SKM-1 (cell line): ENCODE results near the gene CHM.
"Not testable (repeated sequence)": the region's sequence is repeated elsewhere in the genome, so short reads cannot be mapped to it uniquely, and the experiment has no call there.

ENCODE experiments used
- DNase-seq: peaks from one replicate; lab custom pipeline; 2025; ENCODE audit not compliant: unreplicated experiment; lab: John Stamatoyannopoulos, UW

The CHM gene

DNA sequence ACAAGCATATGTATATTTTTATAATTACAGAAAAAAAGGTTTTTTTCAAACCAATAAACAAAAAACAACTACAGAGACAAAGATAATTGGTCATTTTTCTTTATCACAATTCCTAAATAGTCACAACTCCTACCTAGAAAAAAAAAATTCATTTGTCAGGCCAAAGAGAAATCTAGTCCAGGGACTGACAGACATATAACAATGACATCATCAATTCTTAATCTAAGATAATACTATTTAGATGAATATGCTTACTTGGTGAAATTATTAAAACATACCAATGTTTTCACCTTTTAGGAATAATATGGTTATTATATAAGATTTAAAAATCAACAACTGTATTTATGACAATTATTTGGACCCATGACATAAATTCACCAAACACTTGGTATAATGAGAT lies 48.4 kb downstream of the CHM start:
- no peak for DNase-seq

DNA sequence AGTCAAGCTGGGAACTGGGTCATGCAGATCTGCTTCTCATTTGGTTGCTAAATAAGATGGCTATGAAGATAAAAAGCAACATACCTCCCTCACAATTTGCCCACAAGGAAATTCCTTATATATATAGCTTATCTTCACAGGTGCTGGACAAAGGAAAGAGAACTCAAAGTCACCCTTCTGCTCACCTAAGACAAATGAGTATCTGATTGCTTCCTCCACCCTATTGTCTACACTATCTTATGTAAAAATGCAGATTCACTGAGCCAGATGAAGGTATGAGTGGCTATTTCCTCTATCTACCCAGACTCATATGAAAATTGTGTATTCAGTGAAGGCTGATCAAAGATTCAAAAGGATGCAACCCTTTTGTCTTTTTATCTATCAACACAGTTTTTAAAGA lies 50.8 kb downstream of the CHM start:
- no peak for DNase-seq

DNA sequence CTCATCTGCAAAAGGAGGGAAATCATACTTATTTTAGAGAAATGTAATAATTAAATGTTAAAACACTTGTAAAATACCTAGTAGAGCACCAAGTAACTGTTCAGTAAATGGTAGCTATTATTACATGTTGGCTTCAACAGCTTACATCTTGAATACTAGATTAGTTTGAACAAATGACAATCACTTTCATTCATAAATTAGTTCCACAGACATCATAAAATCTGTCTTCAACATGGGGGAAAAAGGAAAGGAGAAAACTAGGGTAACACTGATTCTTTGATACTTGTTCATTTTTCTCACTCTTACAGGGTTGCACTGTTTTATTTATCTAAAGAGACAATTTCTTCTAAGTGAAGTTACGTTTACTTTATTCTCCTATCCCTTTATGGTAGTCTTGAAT lies 51.7 kb downstream of the CHM start:
- no peak for DNase-seq

DNA sequence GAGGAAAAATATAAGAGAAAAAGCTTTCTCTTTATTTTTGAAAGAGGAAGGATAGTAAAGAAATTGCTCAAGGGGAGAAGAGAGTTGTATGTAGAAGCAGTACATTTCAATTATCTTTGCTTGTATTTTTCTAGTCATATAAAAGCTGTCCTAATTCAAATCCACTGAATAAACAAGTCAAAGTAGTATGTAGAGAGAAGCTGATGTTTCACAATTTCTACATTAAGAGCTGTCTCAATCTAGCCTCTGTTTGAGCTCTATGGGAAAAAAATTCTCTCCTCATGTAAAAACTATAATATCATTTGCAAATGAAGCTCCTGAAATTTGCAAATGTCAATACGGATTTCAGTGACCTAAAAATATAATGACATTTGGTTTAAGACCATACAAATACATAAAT lies 52.6 kb downstream of the CHM start:
- DNase-seq: no peak

DNA sequence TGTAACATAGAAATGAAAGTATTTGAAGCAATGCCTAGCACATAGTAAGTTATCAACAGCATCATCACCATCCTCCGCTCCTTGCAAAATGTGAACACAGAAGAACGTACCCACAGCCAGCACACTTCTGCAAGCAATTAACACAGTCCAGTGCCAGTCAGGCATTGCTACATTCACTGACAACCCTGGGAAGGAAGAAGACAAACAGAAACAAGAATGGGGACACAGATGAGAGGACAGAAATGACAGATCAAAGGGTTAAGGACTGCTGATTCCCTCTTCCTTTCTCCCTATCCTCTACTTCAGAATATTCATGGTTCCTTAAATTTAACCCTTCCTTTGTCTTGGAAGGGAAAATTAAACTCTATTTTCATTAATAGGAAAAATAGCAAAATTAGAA lies 53.1 kb downstream of the CHM start:
- no peak for DNase-seq

DNA sequence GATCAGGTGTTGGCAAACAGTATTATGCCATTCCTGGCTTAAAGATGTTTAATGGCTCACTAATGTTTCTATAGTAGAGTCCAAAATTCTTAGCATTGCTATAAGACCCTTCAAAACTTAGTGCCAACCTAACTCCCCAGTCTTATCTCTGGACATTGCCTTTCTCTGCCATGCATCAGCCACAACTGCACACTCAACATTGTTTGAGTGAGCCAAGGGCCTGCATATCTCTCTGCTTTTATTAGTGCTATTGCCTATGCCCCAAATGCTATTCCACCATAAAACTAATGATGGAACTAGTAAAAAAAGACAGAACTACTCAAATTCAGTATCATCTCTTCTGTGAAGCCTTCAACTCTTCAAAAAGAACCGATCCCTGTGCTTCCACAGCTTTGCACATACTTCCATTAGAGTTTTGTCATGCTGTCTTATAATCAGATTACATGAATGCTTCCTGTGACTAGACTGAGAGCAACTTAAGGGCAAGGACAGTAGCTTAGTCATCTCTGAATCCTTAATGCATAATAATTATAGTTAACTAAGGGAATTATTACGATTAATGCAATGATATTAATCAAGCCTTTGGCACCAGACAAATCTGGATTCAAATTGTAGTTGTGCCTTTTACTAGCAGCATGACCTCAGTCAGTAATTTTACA lies 53.7 kb downstream of the CHM start:
- no peak for DNase-seq

DNA sequence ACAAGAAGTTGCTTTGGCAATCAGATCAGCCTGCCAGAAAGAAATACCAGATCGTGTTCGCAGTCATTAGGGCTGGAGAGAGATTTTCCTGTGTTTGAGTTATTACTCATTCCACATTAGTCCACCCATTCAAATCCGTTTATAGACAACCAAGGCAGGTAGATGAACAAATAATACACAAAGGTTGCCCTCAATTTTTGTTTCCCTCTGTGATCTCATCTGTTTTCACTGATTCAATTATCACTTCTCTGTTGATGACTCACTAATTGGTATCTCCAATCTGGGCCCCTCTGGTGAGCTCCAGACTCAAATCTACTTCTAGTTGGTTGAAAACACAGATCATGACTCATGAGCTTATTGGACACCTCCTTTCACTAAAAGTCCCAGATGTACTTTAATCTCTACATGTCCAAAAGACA lies 54.5 kb downstream of the CHM start:
- no peak for DNase-seq

DNA sequence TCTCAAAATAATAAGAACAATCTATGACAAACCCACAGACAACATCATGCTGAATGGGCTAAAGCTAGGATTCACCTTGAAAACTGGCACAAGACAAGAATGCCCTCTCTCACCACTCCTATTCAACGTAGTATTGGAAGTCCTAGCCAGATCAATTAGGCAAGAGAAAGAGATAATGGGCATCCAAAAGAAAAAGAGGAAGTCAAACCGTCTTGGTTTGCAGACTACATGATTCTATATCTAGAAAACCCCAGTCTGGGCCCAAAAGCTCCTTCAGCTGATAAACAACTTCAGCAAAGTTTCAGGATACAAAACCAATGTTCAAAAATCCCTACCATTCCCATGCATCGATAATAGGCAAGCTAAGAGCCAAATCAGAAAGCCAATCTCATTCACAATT lies 59.0 kb downstream of the CHM start:
- no peak for DNase-seq

DNA sequence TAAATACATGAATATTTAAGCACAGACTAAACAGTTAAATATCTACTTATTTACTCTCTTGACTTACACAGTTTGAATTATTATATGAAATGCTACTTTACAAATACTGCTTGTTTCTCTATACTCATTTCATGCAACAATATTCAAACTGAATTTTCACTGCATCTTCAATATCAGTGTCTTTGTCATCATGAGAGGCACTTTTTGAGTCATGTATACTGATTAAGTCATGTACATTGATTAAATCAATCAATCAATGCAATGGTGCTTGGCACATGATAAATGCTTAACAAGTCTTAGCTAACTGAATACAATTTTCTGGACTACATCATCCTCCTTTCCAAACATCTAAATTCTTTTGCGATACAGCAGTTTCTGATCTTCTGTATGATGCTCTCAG lies 67.1 kb downstream of the CHM start:
- DNase-seq: no peak

DNA sequence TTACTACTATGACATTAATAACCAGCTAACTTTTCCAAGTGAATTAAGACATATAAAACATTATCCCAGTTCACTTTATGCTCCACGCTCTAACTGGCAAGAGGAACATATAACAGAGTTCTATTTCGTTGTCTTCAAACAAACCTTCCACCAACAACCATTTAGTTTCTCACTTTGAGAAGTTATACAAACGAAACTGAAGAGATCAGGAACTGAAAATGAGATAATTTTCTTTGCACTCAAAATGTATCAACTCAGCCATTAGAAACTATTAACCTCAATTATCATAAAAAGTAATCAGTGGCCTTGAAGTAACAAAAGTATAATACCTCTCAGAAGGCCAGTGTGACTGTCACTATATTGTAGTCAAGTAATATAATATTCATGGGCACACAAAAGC lies 70.1 kb downstream of the CHM start:
- DNase-seq: no peak

DNA sequence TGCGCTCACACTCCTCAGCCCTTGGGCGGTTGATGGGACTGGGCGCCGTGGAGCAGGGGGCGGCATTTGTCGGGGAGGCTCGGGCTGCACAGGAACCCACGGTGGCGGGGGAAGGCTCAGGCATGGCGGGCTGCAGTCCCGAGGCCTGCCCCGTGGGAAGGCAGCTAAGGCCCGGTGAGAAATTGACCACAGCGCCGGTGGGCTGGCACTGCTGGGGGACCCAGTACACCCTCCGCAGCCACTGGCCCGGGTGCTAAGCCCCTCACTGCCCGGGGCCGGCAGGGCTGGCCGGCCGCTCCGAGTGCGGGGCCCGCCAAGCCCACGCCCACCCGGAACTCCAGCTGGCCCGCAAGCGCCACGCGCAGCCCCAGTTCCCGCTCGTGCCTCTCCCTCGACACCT lies 75.0 kb downstream of the CHM start:
- not testable (repeated sequence) for DNase-seq

DNA sequence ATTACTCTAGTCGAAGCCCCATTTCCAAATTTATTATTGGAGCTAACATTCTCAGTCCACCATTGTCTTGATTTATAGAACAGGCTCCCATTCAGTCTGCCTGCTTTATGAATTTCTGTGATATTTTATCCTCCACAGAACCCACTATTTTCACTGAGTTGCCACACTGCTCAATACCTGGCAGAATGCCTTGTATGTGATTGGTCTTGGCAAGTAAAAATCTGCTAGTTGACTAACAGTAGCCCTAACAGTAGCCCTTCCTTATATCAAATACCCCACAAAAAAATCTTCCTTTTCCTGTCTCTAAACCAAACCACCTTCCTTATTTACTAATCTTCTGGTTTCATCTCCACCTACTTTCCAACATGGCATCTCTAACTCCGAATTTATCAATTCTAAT lies 82.6 kb downstream of the CHM start:
- DNase-seq: no peak

DNA sequence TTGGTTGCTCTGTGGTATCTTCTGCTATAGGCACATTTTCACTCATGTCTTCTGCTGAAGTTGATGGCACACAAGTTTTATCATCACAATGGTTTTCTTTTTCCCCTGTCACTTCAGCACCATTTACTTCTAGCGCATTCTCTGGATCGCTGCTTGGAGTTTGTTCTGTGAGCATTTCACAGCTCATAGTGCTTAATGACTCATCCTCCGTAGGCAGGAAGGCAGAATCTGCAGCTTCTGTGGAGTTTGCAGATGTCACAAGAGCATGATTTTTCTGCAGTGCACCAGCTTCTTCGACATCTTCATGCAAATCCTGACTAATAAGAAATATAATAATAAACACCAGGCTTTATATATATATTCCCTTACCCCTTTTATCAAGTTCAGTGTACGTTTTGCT lies 83.6 kb downstream of the CHM start:
- no peak for DNase-seq

DNA sequence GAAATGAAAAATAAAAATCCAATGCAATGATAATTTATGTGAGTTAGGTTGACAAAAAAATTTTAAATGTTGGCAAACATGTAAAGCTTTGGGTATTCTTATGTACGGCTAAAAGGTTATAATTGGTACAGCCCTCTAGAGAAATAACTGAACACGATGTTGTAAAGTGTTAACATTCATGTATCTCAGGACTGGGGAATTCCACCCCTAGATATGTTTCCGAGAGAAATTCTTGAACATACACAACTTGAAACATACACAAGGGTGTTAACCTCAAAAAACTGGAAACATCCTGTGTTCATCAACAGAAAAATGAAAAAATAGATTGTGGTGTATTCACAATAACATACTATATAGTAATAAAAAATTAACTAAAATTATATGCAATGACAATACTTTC lies 91.8 kb downstream of the CHM start:
- no peak for DNase-seq

DNA sequence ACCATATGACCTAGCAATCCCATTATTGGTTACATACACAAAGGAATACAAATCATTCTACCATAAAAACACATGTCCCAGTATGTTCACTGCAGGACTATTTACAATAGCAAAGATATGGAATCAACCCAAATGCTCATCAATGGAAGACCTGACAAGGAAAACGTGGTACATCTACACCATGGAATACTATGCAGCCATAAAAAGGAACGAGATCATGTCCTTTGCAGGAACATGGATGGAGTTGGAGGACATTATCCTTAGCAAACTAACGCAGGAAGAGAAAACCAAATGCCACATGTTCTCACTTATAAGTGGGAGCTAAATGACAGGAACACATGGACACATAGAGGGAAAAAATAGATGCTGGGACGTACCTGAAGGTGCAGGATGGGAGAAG lies 102.6 kb downstream of the CHM start:
- DNase-seq: not testable (repeated sequence)

DNA sequence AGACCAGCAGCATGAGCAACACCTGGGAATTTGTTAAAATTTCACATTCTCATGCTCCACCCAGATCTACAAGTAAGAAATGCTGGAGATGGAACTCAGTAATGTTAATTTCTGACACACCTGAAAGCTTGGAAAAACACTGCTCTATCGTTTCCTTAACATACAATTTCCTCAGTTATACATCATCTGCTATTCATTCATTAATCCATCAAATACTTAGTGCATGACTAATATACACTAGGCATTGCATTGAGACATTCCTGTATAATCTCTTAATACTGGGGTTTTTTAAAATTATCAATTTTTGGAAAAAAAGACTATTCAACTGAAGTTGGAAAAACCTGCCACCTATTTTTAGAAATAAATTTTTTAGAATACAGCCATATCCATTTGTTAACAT lies 106.1 kb downstream of the CHM start:
- DNase-seq: no peak

DNA sequence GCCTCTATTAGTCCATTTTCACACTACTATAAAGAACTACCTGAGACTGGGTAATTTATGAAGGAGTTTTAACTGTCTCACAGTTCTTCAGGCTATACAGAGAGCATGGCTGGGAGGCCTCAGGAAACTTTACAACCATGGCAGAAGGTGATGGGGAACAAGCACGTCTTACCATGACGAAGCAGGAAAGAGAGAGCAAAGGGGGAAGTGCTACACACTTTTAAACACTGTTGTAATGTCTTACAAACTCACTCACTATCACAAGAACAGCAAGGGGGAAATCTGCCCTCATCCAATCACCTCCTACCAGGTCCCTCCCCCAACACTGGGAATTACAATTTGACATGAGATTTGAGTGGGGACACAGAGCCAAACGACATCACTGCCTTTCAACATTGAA lies 107.4 kb downstream of the CHM start:
- DNase-seq: not testable (repeated sequence)

DNA sequence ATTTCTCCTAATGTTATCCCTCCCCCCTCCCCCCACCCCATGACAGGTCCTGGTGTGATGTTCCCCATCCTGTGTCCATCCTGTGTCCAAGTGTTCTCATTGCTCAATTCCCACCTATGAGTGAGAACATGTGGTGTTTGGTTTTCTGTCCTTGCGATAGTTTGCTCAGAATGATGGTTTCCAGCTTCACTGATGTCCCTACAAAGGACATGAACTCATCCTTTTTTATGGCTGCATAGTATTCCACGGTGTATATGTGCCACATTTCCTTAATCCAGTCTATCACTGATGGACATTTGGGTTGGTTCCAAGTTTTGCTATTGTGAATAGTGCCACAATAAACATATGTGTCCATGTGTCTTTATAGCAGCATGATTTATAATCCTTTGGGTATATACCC lies 113.0 kb downstream of the CHM start:
- not testable (repeated sequence) for DNase-seq

DNA sequence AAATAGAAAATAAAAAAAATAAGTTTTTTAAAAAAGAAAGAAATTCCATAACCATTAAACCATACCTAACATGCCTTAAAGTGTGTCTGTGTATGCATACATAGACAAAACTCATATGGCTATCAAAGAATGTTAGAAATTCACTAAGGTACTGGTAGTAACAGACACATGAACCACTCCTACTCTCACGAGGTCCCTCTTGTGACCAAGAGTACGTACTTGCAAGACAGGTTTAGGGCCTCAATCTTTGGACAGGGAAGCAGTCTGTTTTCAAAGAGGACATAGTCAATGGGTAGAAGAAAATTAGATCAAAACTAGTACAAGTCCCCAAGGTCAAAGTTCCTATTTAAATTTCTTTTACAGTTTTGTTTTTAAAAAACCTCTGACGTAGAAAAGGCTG lies 117.3 kb downstream of the CHM start:
- DNase-seq: no peak

DNA sequence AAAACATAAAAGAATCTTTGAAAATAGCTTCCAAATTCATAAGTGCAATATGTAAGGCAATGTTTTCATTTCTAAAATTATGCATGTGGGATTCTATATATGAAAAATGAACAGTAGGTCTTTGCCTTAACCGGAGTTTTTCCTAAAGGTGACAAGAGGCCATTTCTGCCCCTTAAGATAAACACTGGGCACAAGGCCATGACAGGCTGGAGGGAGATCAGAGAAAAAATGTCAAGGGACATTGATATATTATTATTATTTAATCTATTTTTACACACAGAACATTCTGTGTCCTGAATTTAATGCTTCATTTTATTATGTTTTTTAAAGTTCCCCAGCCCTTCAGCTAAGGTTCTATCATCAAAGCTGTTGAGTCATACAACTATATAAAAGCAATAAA lies 118.8 kb downstream of the CHM start:
- DNase-seq: no peak

DNA sequence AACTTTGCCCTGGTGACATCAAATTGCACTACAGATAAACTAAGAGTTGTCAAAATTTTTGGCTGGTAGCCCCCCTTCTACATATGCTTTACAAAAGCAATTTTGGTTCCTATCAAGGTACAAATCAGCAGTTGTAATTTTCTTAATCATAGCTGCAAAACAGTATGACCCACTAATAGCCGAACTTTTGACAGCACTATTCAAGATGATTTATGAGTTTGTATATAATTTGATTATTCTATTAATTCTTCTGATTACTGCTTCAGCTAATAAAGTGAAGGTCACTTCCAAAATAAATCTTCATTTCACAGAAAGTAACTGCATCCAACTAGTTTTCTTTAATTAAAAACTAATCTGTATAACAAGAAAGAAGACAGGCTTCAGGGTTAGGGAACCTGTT lies 119.6 kb downstream of the CHM start:
- DNase-seq: no peak

DNA sequence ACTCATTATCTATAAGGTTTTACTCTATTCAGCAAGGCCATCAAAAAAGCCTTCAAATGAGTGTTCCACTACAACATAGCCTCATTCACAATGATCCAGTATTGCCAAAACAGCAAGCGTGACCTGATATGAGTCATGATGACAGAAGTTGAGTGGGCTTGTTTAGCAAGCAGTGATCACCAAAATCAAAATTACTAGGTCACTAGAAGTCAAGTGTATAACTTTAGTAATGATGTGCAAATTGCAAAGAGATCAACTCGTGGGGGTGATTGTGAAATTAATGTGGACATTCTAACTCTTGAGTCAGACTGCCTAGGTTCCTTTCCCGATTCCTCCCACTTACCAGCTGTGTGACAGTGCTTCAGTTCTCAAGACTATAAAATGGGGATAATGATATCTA lies 124.5 kb downstream of the CHM start:
- DNase-seq: no peak

DNA sequence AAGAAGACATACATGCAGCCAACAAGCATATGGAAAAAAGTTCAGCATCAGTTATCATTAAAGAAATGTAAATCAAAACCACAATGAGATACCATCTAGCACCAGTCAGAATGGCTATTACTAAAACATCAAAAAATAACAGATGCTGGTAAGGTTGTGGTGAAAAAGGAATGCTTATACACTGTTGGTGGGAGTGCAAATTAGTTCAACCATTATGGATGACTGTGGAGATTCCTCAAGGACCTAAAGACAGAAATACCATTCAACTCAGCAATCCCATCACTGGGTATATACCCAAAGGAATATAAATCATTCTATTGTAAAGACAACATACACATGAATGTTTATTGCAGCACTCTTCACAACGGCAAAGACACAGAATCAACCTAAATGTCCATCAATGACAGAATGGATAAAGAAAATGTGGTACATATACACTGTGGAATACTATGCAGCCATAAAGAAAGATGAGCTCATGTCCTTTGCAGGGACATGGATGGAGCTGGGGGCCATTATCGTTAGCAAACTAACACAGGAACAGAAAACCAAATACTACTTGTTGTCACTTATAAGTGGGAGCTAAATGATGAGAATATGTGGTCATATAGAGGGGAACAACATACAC lies 130.6 kb downstream of the CHM start:
- not testable (repeated sequence) for DNase-seq
